Vagina (tissue), 2 donors: Measurements from ENCODE around the gene CHIC2. TPM values are rescaled to one million over a fixed set of nuclear protein-coding genes. Genes with fewer than 3 reads are reported as not detected.
"Not testable (repeated sequence)": the region's sequence is repeated elsewhere in the genome, so short reads cannot be mapped to it uniquely, and the experiment has no call there.

Source experiments
- DNase-seq, 2 donors: peaks; one replicate each; pipeline ENCODE4 v3.0.0-alpha.2; 2017; ENCODE audit errors: extremely low spot score in 2 of 2
- H3K27ac ChIP-seq: fragments of 200-600 bp; sonication (generic); one replicate; pipeline ENCODE4 v1.5.1; 2019
- H3K27me3 ChIP-seq: fragments of 200-600 bp; sonication (generic); one replicate; pipeline ENCODE4 v1.5.1; 2019
- H3K36me3 ChIP-seq, 2 donors: fragments of 200-600 bp; sonication (generic); one replicate each; pipeline ENCODE4 v1.5.1; 2017 to 2019
- H3K4me1 ChIP-seq: fragments of 200-600 bp; sonication (generic); one replicate; pipeline ENCODE4 v1.5.1; 2019
- H3K4me3 ChIP-seq, 2 donors: fragments of 200-600 bp; sonication (generic); 1 replicate in 1 of 2; 2 replicates in 1 of 2; pipeline ENCODE4 v1.5.1; 2016 to 2019
- H3K9me3 ChIP-seq: fragments of 200-600 bp; sonication (generic); one replicate; pipeline ENCODE4 v1.5.1; 2019
- CTCF ChIP-seq, 3 experiments: fragments of 450-650 bp in 2 of 3; fragments of 200-600 bp in 1 of 3; sonication (generic) in 1 of 3; IDR thresholded peaks; one replicate each; pipeline ENCODE4 v1.5.1; 2017 to 2019; ENCODE audit warnings: antibody characterized with exemption in 3 of 3, mild to moderate bottlenecking in 2 of 3, moderate library complexity in 2 of 3
- POLR2A ChIP-seq, 2 donors: fragments of 450-650 bp; IDR thresholded peaks; one replicate each; pipeline ENCODE4 v1.6.1; 2017; ENCODE audit warnings: antibody characterized with exemption in 2 of 2, mild to moderate bottlenecking in 2 of 2, moderate library complexity in 2 of 2
- POLR2AphosphoS5 ChIP-seq, 2 donors: sonication (generic); formaldehyde crosslinking; IDR thresholded peaks; one replicate each; pipeline ENCODE4 v1.9.0; 2017; ENCODE audit warnings: antibody characterized with exemption in 2 of 2, mild to moderate bottlenecking in 2 of 2, low read depth in 1 of 2; ENCODE audit not compliant: insufficient read depth in 1 of 2
- intact Hi-C: fragments of 100-400 bp; cut with DNase I; formaldehyde crosslinking; loops from one replicate; pipeline ENCODE4 v1.15.1; 2023
- total RNA-seq: library from RNA; depleted of rRNA; stranded (reverse); fragments of >200 nt; gene quantifications from one replicate; pipeline ENCODE4 v1.2.3, GENCODE V29; 2016

Gene CHIC2
- total RNA-seq, 1 donor from 2014 or later, result 40.0 TPM

DNA sequence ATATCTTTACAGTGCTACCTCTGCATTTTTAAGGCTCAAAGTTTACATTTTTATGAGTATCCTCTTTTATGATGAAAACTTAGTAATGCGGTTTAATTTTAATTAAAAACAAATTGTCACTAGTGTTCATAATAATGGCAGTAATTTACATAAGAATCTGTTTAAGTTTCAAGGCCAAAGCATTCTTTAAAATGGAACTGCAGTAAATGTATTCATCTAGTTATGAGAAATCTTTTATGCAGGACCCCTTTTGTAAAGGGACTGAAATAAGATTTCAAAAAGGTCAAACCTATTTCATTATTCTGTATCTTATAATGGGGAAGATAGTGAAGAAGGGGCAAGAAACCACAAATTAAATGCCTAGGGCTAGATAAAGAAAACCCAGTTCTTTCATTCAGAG lies 37.1 kb downstream of the CHIC2 start:
- TF ChIP-seq POLR2A (IDR thresholded peaks at IDR 0.05), result no peak
- no peak for TF ChIP-seq CTCF (IDR thresholded peaks at IDR 0.05)
- TF ChIP-seq POLR2AphosphoS5 (IDR thresholded peaks at IDR 0.05; ENCODE audit: insufficient read depth in 1 of 2, low read depth in 1 of 2), result no peak
- H3K4me1 ChIP-seq, result no peaks in the 10 kb centered on the region
- H3K27ac ChIP-seq, result no peak overlapping the region
- H3K9me3 ChIP-seq, result no peaks in the 10 kb centered on the region
- intact Hi-C loops, result no loop called here
- H3K4me3 ChIP-seq, result no peak overlapping the region
- H3K27me3 ChIP-seq, result no peaks in the 10 kb centered on the region
- no peaks in the 10 kb centered on the region for H3K36me3 ChIP-seq
- no peak for DNase-seq

GRCh38 chr4:54025582-54025981 lies 38.8 kb downstream of the CHIC2 start:
- H3K4me3 ChIP-seq, result no peak overlapping the region
- H3K27me3 ChIP-seq, result no peaks in the 10 kb centered on the region
- H3K4me1 ChIP-seq, result no peaks in the 10 kb centered on the region
- H3K9me3 ChIP-seq, result no peaks in the 10 kb centered on the region
- no peak overlapping the region for H3K27ac ChIP-seq
- intact Hi-C loops, result no loop called here
- no peak for DNase-seq
- TF ChIP-seq POLR2AphosphoS5 (IDR thresholded peaks at IDR 0.05; ENCODE audit: insufficient read depth in 1 of 2, low read depth in 1 of 2) (no peak), POLR2A (IDR thresholded peaks at IDR 0.05) (no peak), CTCF (IDR thresholded peaks at IDR 0.05) (no peak)
- no peaks in the 10 kb centered on the region for H3K36me3 ChIP-seq

GRCh38 chr4:54023019-54023418 lies 41.4 kb downstream of the CHIC2 start:
- H3K4me3 ChIP-seq, intact Hi-C loops, H3K27ac ChIP-seq, H3K9me3 ChIP-seq, DNase-seq, H3K27me3 ChIP-seq, H3K4me1 ChIP-seq, H3K36me3 ChIP-seq: not testable (repeated sequence)

- H3K27ac ChIP-seq, result no peak overlapping the region
- H3K9me3 ChIP-seq, result no peaks in the 10 kb centered on the region
- no peaks in the 10 kb centered on the region for H3K36me3 ChIP-seq
- no peaks in the 10 kb centered on the region for H3K27me3 ChIP-seq
- H3K4me1 ChIP-seq, result no peaks in the 10 kb centered on the region
- no peak for TF ChIP-seq CTCF (IDR thresholded peaks at IDR 0.05)
- DNase-seq, result no peak
- intact Hi-C loops, result no loop called here
- no peak overlapping the region for H3K4me3 ChIP-seq
Observed at GRCh38 chr4:54017974-54018373, 46.4 kb downstream of the CHIC2 start.

DNA sequence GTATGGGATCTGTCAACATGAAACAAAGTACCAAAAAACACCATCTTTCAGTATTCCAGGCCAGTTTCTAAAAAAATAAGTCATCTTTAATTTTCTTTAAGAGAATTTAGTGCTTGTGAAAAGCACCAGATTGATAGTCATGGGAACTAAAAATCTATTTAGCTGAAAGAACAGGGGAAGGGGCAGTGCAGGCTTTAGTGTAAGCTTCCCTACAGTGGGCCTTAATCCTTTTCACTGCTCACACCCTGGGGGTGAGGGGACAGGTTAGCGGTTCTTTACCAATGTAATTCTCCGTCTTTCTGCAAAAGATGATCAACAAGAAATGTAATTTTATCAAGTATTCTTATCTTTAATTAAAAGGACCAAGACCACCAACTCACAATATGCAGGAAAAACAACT lies 47.1 kb downstream of the CHIC2 start:
- Histone ChIP-seq H3K4me3 (no peak overlapping the region), H3K36me3 (no peaks in the 10 kb centered on the region), H3K27me3 (no peaks in the 10 kb centered on the region), H3K27ac (no peak overlapping the region), H3K4me1 (no peaks in the 10 kb centered on the region), H3K9me3 (no peaks in the 10 kb centered on the region)
- intact Hi-C loops, result no loop called here
- TF ChIP-seq CTCF (IDR thresholded peaks at IDR 0.05), result no peak
- TF ChIP-seq POLR2A (IDR thresholded peaks at IDR 0.05), result no peak
- no peak for TF ChIP-seq POLR2AphosphoS5 (IDR thresholded peaks at IDR 0.05; ENCODE audit: insufficient read depth in 1 of 2, low read depth in 1 of 2)
- DNase-seq, result no peak

DNA sequence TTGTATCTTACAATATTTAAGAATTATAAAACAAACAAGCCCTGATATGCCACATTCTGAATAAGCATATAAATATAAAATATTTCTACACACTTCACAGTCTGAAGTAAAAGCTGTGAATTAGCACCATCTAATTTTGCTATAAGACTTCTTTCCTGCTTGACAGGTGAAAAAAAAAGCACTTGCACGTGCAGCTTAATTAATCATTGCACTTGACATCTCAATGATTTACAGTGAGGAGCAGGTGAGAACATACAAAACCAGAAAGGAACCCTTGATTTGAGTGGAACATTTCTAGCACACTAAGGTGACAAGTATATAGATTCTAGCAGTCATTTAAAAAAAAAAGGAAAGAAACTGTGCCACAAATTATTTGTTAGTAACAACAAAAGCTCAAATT lies 47.9 kb downstream of the CHIC2 start:
- no peak for DNase-seq
- no peak overlapping the region for H3K4me3 ChIP-seq
- intact Hi-C loops, result no loop called here
- TF ChIP-seq POLR2AphosphoS5 (IDR thresholded peaks at IDR 0.05; ENCODE audit: insufficient read depth in 1 of 2, low read depth in 1 of 2) (no peak), POLR2A (IDR thresholded peaks at IDR 0.05) (no peak)
- H3K9me3 ChIP-seq, result no peaks in the 10 kb centered on the region
- no peak overlapping the region for H3K27ac ChIP-seq
- no peaks in the 10 kb centered on the region for H3K36me3 ChIP-seq
- H3K4me1 ChIP-seq, result no peaks in the 10 kb centered on the region
- no peaks in the 10 kb centered on the region for H3K27me3 ChIP-seq
